ENCODE data around the gene SPRR2G. TPM values are rescaled to one million over a fixed set of nuclear protein-coding genes. Genes with fewer than 3 reads are reported as not detected.

SPRR2G gene
- total and polyA plus RNA-seq, 2 of the 8 experiments (the other 6 are each of a cell fraction or from before 2014, with no cell fraction given) = not detected

DNA sequence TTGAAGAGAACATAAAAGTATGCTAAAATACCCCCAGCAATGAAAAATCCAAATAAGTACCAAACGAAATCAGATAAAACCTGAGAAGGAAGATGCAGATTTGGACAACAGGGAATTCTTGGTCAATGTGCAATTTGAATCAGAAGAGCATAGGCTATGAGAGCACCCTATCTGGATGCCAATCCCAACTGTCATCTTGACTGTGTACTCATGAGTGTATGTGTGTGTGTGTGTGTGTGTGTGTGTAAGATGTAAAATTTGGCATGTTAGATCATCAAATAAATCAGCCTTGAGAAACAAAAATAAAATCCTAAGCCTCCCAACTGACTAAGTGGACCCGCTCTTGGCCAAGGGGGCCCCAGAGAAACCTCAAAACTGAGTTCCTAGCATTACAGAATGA is 18.0 kb upstream of the SPRR2G start (continued):
- TF ChIP-seq, protein P1, sequence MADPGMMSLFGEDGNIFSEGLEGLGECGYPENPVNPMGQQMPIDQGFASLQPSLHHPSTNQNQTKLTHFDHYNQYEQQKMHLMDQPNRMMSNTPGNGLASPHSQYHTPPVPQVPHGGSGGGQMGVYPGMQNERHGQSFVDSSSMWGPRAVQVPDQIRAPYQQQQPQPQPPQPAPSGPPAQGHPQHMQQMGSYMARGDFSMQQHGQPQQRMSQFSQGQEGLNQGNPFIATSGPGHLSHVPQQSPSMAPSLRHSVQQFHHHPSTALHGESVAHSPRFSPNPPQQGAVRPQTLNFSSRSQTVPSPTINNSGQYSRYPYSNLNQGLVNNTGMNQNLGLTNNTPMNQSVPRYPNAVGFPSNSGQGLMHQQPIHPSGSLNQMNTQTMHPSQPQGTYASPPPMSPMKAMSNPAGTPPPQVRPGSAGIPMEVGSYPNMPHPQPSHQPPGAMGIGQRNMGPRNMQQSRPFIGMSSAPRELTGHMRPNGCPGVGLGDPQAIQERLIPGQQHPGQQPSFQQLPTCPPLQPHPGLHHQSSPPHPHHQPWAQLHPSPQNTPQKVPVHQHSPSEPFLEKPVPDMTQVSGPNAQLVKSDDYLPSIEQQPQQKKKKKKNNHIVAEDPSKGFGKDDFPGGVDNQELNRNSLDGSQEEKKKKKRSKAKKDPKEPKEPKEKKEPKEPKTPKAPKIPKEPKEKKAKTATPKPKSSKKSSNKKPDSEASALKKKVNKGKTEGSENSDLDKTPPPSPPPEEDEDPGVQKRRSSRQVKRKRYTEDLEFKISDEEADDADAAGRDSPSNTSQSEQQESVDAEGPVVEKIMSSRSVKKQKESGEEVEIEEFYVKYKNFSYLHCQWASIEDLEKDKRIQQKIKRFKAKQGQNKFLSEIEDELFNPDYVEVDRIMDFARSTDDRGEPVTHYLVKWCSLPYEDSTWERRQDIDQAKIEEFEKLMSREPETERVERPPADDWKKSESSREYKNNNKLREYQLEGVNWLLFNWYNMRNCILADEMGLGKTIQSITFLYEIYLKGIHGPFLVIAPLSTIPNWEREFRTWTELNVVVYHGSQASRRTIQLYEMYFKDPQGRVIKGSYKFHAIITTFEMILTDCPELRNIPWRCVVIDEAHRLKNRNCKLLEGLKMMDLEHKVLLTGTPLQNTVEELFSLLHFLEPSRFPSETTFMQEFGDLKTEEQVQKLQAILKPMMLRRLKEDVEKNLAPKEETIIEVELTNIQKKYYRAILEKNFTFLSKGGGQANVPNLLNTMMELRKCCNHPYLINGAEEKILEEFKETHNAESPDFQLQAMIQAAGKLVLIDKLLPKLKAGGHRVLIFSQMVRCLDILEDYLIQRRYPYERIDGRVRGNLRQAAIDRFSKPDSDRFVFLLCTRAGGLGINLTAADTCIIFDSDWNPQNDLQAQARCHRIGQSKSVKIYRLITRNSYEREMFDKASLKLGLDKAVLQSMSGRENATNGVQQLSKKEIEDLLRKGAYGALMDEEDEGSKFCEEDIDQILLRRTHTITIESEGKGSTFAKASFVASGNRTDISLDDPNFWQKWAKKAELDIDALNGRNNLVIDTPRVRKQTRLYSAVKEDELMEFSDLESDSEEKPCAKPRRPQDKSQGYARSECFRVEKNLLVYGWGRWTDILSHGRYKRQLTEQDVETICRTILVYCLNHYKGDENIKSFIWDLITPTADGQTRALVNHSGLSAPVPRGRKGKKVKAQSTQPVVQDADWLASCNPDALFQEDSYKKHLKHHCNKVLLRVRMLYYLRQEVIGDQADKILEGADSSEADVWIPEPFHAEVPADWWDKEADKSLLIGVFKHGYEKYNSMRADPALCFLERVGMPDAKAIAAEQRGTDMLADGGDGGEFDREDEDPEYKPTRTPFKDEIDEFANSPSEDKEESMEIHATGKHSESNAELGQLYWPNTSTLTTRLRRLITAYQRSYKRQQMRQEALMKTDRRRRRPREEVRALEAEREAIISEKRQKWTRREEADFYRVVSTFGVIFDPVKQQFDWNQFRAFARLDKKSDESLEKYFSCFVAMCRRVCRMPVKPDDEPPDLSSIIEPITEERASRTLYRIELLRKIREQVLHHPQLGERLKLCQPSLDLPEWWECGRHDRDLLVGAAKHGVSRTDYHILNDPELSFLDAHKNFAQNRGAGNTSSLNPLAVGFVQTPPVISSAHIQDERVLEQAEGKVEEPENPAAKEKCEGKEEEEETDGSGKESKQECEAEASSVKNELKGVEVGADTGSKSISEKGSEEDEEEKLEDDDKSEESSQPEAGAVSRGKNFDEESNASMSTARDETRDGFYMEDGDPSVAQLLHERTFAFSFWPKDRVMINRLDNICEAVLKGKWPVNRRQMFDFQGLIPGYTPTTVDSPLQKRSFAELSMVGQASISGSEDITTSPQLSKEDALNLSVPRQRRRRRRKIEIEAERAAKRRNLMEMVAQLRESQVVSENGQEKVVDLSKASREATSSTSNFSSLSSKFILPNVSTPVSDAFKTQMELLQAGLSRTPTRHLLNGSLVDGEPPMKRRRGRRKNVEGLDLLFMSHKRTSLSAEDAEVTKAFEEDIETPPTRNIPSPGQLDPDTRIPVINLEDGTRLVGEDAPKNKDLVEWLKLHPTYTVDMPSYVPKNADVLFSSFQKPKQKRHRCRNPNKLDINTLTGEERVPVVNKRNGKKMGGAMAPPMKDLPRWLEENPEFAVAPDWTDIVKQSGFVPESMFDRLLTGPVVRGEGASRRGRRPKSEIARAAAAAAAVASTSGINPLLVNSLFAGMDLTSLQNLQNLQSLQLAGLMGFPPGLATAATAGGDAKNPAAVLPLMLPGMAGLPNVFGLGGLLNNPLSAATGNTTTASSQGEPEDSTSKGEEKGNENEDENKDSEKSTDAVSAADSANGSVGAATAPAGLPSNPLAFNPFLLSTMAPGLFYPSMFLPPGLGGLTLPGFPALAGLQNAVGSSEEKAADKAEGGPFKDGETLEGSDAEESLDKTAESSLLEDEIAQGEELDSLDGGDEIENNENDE (IDR thresholded peaks at IDR 0.05; ENCODE audit: insufficient replicate concordance, low read length) = no peak
- TF ChIP-seq CBX5 (IDR thresholded peaks at IDR 0.05; ENCODE audit: low read depth, low read length) (no peak), CEBPB (IDR thresholded peaks at IDR 0.05; ENCODE audit: low read depth, low read length) (no peak), GTF2F1 (IDR thresholded peaks at IDR 0.05; ENCODE audit: borderline replicate concordance, low read depth, low read length) (no peak), POLR2A (IDR thresholded peaks at IDR 0.05; ENCODE audit: control extremely low read depth in 1 of 2, low read depth in 2 of 2, low read length in 2 of 2) (no peak), SP2 (IDR thresholded peaks at IDR 0.05; ENCODE audit: low read length) (no peak), FOSL1 (IDR thresholded peaks at IDR 0.05; ENCODE audit: insufficient read depth, low read depth, low read length) (no peak)
- TF ChIP-seq, protein P2, sequence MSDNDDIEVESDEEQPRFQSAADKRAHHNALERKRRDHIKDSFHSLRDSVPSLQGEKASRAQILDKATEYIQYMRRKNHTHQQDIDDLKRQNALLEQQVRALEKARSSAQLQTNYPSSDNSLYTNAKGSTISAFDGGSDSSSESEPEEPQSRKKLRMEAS (IDR thresholded peaks at IDR 0.05) = no peak
- TF ChIP-seq, protein P3, sequence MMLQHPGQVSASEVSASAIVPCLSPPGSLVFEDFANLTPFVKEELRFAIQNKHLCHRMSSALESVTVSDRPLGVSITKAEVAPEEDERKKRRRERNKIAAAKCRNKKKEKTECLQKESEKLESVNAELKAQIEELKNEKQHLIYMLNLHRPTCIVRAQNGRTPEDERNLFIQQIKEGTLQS (IDR thresholded peaks at IDR 0.05; ENCODE audit: insufficient read depth, low read depth, low read length) = no peak

All from H1 (cell line).